GM12872 (cell line): Measurements from ENCODE around the gene SDK2.

Source experiments
- CTCF ChIP-seq: IDR thresholded peaks from 3 replicates; pipeline ENCODE4 v1.5.1; 2011; ENCODE audit warnings: low read depth, mild to moderate bottlenecking, low read length, moderate library complexity; ENCODE audit not compliant: insufficient read depth

Gene SDK2

GRCh38 chr17:73536700-73537605, 107.3 kb downstream of the SDK2 start:
- no peak for TF ChIP-seq CTCF

- no peak for TF ChIP-seq CTCF
Measured at GRCh38 chr17:73535746-73536145, 108.5 kb downstream of the SDK2 start.

GRCh38 chr17:73534209-73534909, 109.9 kb downstream of the SDK2 start:
- TF ChIP-seq CTCF = no peak

DNA sequence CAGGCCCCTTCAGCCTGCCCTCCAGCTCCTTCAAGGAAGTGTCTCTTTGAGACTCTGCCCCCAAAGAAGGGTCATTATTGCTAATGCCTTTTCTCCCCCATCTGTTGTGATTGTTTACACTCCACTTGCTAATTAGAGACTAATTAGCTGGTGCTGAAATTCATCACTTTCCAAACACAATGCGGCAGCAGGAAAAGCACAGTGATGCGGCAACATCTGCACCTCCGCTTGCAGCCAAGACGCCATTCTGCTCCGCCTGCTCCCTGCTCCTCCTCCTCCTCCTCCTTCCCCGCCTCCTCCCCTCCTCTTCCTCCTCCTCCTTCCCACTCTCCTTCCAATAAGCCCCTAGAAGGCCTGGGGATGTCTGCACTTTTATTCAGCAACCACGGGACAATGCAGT, 110.5 kb downstream of the SDK2 start:
- no peak for TF ChIP-seq CTCF

GRCh38 chr17:73533127-73533526, 111.1 kb downstream of the SDK2 start:
- TF ChIP-seq CTCF = no peak

DNA sequence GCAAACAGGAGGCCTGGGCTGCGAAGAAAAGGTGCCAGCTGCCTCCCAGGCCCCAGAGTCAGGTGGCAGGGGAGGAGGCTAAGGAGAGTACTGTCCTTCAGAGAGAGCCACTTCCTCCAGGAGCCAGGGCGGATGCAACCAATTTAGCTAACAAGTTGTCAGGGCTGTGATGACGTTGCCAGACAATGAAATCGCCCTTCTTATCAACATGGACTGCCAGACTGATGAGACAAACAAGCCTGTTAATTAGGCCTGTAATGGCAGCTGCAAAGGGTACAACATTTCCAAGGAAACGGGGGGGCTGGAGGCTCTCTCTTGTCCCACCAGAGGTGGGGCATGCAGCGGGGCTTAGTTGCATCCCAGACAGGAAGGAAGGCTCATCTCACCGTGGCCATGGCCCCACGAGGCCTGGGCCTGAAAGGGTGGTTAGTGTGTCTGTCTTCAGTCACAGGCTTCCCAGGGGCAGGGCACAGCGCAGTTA, 111.8 kb downstream of the SDK2 start:
- TF ChIP-seq CTCF = no peak

DNA sequence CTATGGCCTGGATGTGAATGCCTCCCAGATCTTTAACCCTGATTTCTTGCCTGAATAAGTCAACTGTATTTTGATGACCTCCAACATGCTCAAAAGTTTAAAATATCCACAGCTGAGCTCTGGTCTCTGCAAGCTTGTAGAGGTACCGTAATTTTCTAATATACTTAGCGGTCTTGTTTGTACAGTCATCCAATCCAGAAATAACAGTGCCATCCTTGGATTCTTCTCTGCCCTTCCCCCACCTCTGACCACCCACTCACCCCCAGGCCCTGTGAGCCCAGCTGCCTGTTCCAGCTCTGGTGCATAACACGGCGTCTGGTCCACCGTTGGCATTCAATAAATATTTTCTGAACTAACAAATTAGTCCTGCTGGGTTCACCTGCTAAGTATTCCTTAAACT, 113.1 kb downstream of the SDK2 start:
- no peak for TF ChIP-seq CTCF
